Measurements from ENCODE around the gene KRI1.

- TF ChIP-seq SUZ12 (IDR thresholded peaks at IDR 0.05; ENCODE audit: extremely low read depth, insufficient read depth, insufficient read length) (no peak), YY1 (IDR thresholded peaks at IDR 0.05; ENCODE audit: insufficient read depth, insufficient read length) (no peak)
These were observed 17.0 kb downstream of the KRI1 start for GRCh38 chr19:10548746-10549276.
